Karpas-422 (cell line): Measurements from ENCODE around the gene NTM. TPM values are rescaled to one million over a fixed set of nuclear protein-coding genes. Genes with fewer than 3 reads are reported as not detected.
"Not testable (repeated sequence)": the region's sequence is repeated elsewhere in the genome, so short reads cannot be mapped to it uniquely, and the experiment has no call there.

Source experiments
- DNase-seq: peaks from one replicate; pipeline ENCODE4 v3.0.0-alpha.2; 2015
- H2AFZ ChIP-seq: fragments of 200-600 bp; sonication (generic); 2 replicates; pipeline ENCODE4 v1.6.1; 2014; ENCODE audit warnings: antibody characterized with exemption, low read length, mixed read lengths
- H3K27ac ChIP-seq: fragments of 200-600 bp; sonication (generic); 2 replicates; pipeline ENCODE4 v1.5.1; 2014; ENCODE audit warnings: mild to moderate bottlenecking, low read length, moderate library complexity
- H3K27me3 ChIP-seq: fragments of 200-600 bp; sonication (generic); 2 replicates; pipeline ENCODE4 v1.6.1; 2014; ENCODE audit warnings: low read length, mixed read lengths
- H3K36me3 ChIP-seq: fragments of 200-600 bp; sonication (generic); 2 replicates; pipeline ENCODE4 v1.6.1; 2014; ENCODE audit warnings: low read length, mixed read lengths; ENCODE audit not compliant: insufficient read depth
- H3K4me1 ChIP-seq: fragments of 200-600 bp; sonication (generic); 2 replicates; pipeline ENCODE4 v1.6.1; 2014; ENCODE audit warnings: mild to moderate bottlenecking, low read length, mixed read lengths
- H3K4me2 ChIP-seq: fragments of 200-600 bp; sonication (generic); 2 replicates; pipeline ENCODE4 v1.6.1; 2014; ENCODE audit warnings: low read length, low read depth, mild to moderate bottlenecking; ENCODE audit not compliant: poor library complexity, severe bottlenecking
- H3K4me3 ChIP-seq: fragments of 200-600 bp; sonication (generic); 2 replicates; pipeline ENCODE4 v1.5.1; 2014; ENCODE audit warnings: mild to moderate bottlenecking, antibody characterized with exemption, low read length, mixed read lengths
- H3K79me2 ChIP-seq: fragments of 200-600 bp; sonication (generic); 2 replicates; pipeline ENCODE4 v1.6.1; 2014; ENCODE audit warnings: mild to moderate bottlenecking, low read length, mixed read lengths
- H3K9ac ChIP-seq: fragments of 200-600 bp; sonication (generic); 2 replicates; pipeline ENCODE4 v1.6.0; 2014; ENCODE audit warnings: low read length
- H3K9me2 ChIP-seq: fragments of 200-600 bp; sonication (generic), shearing (Covaris generic); replicated peaks from 2 replicates; pipeline ENCODE4 v1.6.0; 2014; ENCODE audit warnings: mild to moderate bottlenecking, low read length, moderate library complexity; ENCODE audit not compliant: insufficient read depth
- H3K9me3 ChIP-seq: fragments of 300-700, 200-600 bp; sonication (generic); 2 replicates; pipeline ENCODE4 v1.6.1; 2014; ENCODE audit warnings: low read length, mixed read lengths
- H4K20me1 ChIP-seq: fragments of 200-600 bp; sonication (generic); 2 replicates; pipeline ENCODE4 v1.6.1; 2014; ENCODE audit warnings: mild to moderate bottlenecking, antibody characterized with exemption, low read length, low read depth; ENCODE audit not compliant: insufficient read depth
- total RNA-seq: library from RNA; depleted of rRNA; stranded (reverse); fragments of >200 nt; shearing (Covaris generic); gene quantifications from 2 replicates; pipeline ENCODE4 v1.2.3, GENCODE V29; 2014; ENCODE audit warnings: low replicate concordance

Gene NTM
- total RNA-seq, 1 experiment from 2014 or later = not detected

- H2AFZ ChIP-seq = no peak overlapping the region
- H3K9ac ChIP-seq = no peak overlapping the region
- no peaks in the 10 kb centered on the region for H3K79me2 ChIP-seq
- no peaks in the 10 kb centered on the region for H3K27me3 ChIP-seq
- no peak overlapping the region for H3K4me2 ChIP-seq
- no peaks in the 10 kb centered on the region for H3K9me2 ChIP-seq
- H4K20me1 ChIP-seq = no peaks in the 10 kb centered on the region
- no peaks in the 10 kb centered on the region for H3K9me3 ChIP-seq
- no peaks in the 10 kb centered on the region for H3K4me1 ChIP-seq
- DNase-seq = no peak
- no peaks in the 10 kb centered on the region for H3K36me3 ChIP-seq
- H3K4me3 ChIP-seq = no peak overlapping the region
- no peak overlapping the region for H3K27ac ChIP-seq
Observed at GRCh38 chr11:132062031-132062430, 691.6 kb downstream of the NTM start.

DNA sequence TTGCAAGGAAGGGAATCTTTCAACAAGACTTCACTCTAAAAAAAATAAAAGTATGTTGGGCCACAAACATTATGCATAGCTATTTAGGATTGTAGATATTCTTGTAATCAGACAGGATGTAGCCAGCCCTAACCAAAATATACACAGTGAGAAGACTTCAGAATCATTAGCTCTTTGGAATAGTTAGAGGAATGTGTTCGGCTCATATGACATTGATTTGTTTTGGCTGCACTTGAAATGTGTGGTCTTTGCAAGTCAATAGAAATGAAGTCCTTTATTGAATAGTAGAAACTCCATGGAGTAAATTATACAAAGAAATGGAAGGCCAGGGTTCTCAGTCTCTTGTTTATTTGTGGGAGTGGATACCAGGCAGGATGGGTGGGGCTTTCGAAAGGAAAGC is 692.1 kb downstream of the NTM start:
- no peak overlapping the region for H3K4me3 ChIP-seq
- no peaks in the 10 kb centered on the region for H3K4me1 ChIP-seq
- no peaks in the 10 kb centered on the region for H3K9me2 ChIP-seq
- H3K9me3 ChIP-seq = no peaks in the 10 kb centered on the region
- no peaks in the 10 kb centered on the region for H3K36me3 ChIP-seq
- H3K27ac ChIP-seq = no peak overlapping the region
- H3K79me2 ChIP-seq = no peaks in the 10 kb centered on the region
- no peaks in the 10 kb centered on the region for H3K27me3 ChIP-seq
- no peak overlapping the region for H3K4me2 ChIP-seq
- no peak for DNase-seq
- H4K20me1 ChIP-seq = no peaks in the 10 kb centered on the region
- H2AFZ ChIP-seq = no peak overlapping the region
- no peak overlapping the region for H3K9ac ChIP-seq

DNA sequence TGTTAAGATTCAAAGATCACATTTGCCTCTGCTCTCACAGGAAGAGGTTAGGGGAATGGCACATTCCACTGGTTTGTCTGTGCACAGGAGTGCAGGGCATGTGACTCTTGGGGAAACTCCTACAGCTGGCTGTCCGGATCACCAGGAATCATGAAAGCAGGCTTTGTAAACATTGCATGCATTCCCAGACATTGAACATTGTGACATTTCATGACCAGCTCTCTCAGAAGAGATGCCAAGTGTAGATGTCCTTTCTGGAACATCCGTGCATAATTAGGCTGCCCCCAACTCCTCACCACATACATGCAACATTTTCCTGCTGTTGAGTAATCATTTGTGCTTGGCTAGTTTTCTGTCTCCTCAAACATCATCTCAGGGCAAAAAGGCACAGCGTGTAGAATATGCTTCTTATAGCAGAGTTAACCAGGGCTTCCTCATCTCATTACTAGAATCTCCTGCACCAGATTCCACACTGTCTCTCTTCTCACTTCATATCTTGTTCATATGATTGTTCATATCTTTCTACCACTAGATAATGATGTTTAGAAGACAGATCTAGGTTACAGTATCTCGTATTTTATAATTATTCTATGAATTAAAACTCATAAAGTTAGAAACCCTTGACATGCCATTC is 694.7 kb downstream of the NTM start:
- Histone ChIP-seq H3K4me2 (no peak overlapping the region), H3K4me1 (no peaks in the 10 kb centered on the region), H3K27ac (no peak overlapping the region), H3K9me3 (no peaks in the 10 kb centered on the region), H3K36me3 (no peaks in the 10 kb centered on the region), H3K79me2 (no peaks in the 10 kb centered on the region), H3K9me2 (no peaks in the 10 kb centered on the region), H3K4me3 (no peak overlapping the region), H3K9ac (no peak overlapping the region), H3K27me3 (no peaks in the 10 kb centered on the region), H2AFZ (no peak overlapping the region), H4K20me1 (no peaks in the 10 kb centered on the region)
- DNase-seq = no peak

- DNase-seq = no peak
- H3K9me3 ChIP-seq = no peaks in the 10 kb centered on the region
- no peaks in the 10 kb centered on the region for H3K27me3 ChIP-seq
Observed at GRCh38 chr11:132068556-132068955, 698.1 kb downstream of the NTM start.

DNA sequence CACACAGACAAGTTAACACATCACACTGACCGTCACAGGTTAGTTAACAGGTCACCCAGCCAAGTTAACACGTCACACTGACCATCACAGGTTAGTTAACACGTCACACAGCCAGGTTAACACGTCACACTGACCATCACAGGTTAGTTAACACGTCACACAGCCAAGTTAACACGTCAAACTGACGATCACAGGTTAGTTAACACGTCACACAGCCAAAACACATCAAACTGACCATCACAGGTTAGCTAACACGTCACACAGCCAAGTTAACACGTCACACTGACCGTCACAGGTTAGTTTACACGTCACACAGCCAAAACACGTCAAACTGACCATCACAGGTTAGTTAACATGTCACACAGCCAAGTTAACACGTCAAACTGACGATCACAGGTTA is 699.2 kb downstream of the NTM start:
- H3K27ac ChIP-seq, H3K36me3 ChIP-seq, H3K4me3 ChIP-seq: not testable (repeated sequence)

More at GRCh38 chr11:132068556-132068955, 698.1 kb downstream of the NTM start:
- no peaks in the 10 kb centered on the region for H3K9me2 ChIP-seq
- H3K4me3 ChIP-seq = no peak overlapping the region
- H3K27ac ChIP-seq = no peak overlapping the region
- H3K79me2 ChIP-seq = no peaks in the 10 kb centered on the region
- no peak overlapping the region for H2AFZ ChIP-seq
- no peak overlapping the region for H3K9ac ChIP-seq
- no peaks in the 10 kb centered on the region for H3K4me1 ChIP-seq
- H4K20me1 ChIP-seq = no peaks in the 10 kb centered on the region
- no peak overlapping the region for H3K4me2 ChIP-seq
- no peaks in the 10 kb centered on the region for H3K36me3 ChIP-seq

DNA sequence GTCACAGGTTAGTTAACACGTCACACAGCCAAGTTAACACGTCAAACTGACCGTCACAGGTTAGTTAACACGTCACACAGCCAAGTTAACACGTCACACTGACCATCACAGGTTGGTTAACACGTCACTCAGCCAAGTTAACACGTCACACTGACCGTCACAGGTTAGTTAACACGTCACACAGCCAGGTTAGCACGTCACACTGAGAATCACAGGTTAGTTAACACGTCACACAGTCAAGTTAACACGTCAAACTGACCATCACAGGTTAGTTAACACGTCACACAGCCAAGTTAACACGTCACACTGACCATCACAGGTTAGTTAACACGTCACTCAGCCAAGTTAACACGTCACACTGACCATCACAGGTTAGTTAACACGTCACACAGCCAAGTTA is 700.5 kb downstream of the NTM start:
- not testable (repeated sequence) for H3K4me1 ChIP-seq, H3K9ac ChIP-seq, H3K4me3 ChIP-seq, H3K79me2 ChIP-seq, H2AFZ ChIP-seq, H3K9me3 ChIP-seq, H3K27ac ChIP-seq, DNase-seq, H4K20me1 ChIP-seq, H3K36me3 ChIP-seq, H3K27me3 ChIP-seq, H3K4me2 ChIP-seq, H3K9me2 ChIP-seq

More for the DNA sequence above, 699.2 kb downstream of the NTM start:
- H3K4me1 ChIP-seq, H3K9me3 ChIP-seq, H3K9me2 ChIP-seq, H3K4me2 ChIP-seq, H3K27me3 ChIP-seq, DNase-seq, H3K9ac ChIP-seq, H4K20me1 ChIP-seq, H3K79me2 ChIP-seq, H2AFZ ChIP-seq: not testable (repeated sequence)

GRCh38 chr11:132072044-132072857 is 701.8 kb downstream of the NTM start:
- no peak overlapping the region for H3K4me3 ChIP-seq
- no peak overlapping the region for H3K9ac ChIP-seq
- H2AFZ ChIP-seq = no peak overlapping the region
- H3K36me3 ChIP-seq = no peaks in the 10 kb centered on the region
- no peak overlapping the region for H3K27ac ChIP-seq
- no peaks in the 10 kb centered on the region for H3K79me2 ChIP-seq
- no peaks in the 10 kb centered on the region for H4K20me1 ChIP-seq
- no peak for DNase-seq
- H3K4me2 ChIP-seq = no peak overlapping the region
- H3K4me1 ChIP-seq = no peaks in the 10 kb centered on the region
- no peaks in the 10 kb centered on the region for H3K9me2 ChIP-seq
- no peaks in the 10 kb centered on the region for H3K9me3 ChIP-seq
- no peaks in the 10 kb centered on the region for H3K27me3 ChIP-seq

DNA sequence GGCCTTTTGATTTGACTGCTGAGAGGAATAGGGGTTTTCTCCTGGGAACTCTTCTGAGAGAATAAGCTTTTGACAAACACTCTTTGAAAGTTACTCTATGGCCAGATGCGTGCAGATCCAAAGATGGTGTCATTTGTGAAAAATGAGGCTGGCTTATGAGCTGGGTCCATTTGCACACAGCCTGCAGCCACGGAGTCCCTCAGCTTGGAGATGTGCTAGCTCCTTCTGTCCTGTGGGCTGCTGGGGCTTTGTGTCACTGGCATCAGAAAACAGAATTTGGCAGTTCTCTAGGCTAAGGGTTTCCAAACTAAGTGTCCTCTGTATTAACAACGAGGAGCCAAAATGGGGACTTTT is 702.4 kb downstream of the NTM start:
- no peak overlapping the region for H2AFZ ChIP-seq
- no peaks in the 10 kb centered on the region for H3K36me3 ChIP-seq
- no peak overlapping the region for H3K4me2 ChIP-seq
- H3K79me2 ChIP-seq = no peaks in the 10 kb centered on the region
- no peaks in the 10 kb centered on the region for H3K4me1 ChIP-seq
- no peaks in the 10 kb centered on the region for H3K9me2 ChIP-seq
- H4K20me1 ChIP-seq = no peaks in the 10 kb centered on the region
- no peak overlapping the region for H3K4me3 ChIP-seq
- H3K9ac ChIP-seq = no peak overlapping the region
- H3K9me3 ChIP-seq = no peaks in the 10 kb centered on the region
- no peaks in the 10 kb centered on the region for H3K27me3 ChIP-seq
- H3K27ac ChIP-seq = no peak overlapping the region
- DNase-seq = no peak
